H1 (cell line): ENCODE measurements around the gene CUL2. TPM values are rescaled to one million over a fixed set of nuclear protein-coding genes. Genes with fewer than 3 reads are reported as not detected.

Experiments
- CTCF ChIA-PET: fragments of 300-600 bp; sonication (Branson Sonifier 250); formaldehyde crosslinking; loops from one replicate; lab custom pipeline; 2021; ENCODE audit not compliant: partially characterized antibody; lab: Charles Lee
- POLR2A ChIA-PET: fragments of 300-600 bp; sonication (Branson Sonifier 250); formaldehyde crosslinking; loops from one replicate; lab custom pipeline; 2021; ENCODE audit warnings: inconsistent platforms; ENCODE audit not compliant: partially characterized antibody; lab: Charles Lee
- DNase-seq, 2 experiments: peaks; one replicate each; pipeline versions ENCODE4 v3.0.0 to v3.0.0-alpha.2; 2010 to 2022; ENCODE audit warnings: low spot score in 2 of 2, low read depth in 1 of 2, mixed read lengths in 1 of 2
- FAIRE-seq: peaks from 2 replicates; lab custom pipeline; 2011; peaks lifted over from hg19 to GRCh38; lab: Jason Lieb, UNC
- H2AFZ ChIP-seq: 2 replicates; pipeline ENCODE4 v1.8.1; 2012; ENCODE audit warnings: low read length, inconsistent platforms
- H2AK5ac ChIP-seq: 2 replicates; pipeline ENCODE4 v1.6.1; 2013; ENCODE audit warnings: low read depth, low read length
- H2BK120ac ChIP-seq: replicated peaks from 2 replicates; pipeline ENCODE3; 2013; ENCODE audit warnings: low read depth, low read length, inconsistent platforms
- H2BK12ac ChIP-seq: 2 replicates; pipeline ENCODE4 v1.6.1; 2013; ENCODE audit warnings: low read depth, low read length
- H2BK15ac ChIP-seq: 2 replicates; pipeline ENCODE4 v1.6.1; 2013; ENCODE audit warnings: low read length
- H2BK20ac ChIP-seq: 2 replicates; pipeline ENCODE4 v1.6.1; 2013; ENCODE audit warnings: low read length
- H2BK5ac ChIP-seq: 2 replicates; pipeline ENCODE4 v1.6.1; 2013; ENCODE audit warnings: low read depth, low read length
- H3K14ac ChIP-seq: 2 replicates; pipeline ENCODE4 v1.6.1; 2013; ENCODE audit warnings: inconsistent platforms; ENCODE audit not compliant: insufficient read length
- H3K18ac ChIP-seq: 2 replicates; pipeline ENCODE4 v1.6.1; 2013; ENCODE audit warnings: low read length; ENCODE audit errors: extremely low read depth
- H3K23ac ChIP-seq: 2 replicates; pipeline ENCODE4 v1.6.1; 2013; ENCODE audit warnings: inconsistent platforms; ENCODE audit not compliant: insufficient read length
- H3K23me2 ChIP-seq: 2 replicates; pipeline ENCODE4 v1.6.1; 2013; ENCODE audit warnings: low read depth, low read length
- H3K27ac ChIP-seq: 2 replicates; pipeline ENCODE4 v1.6.1; 2011; ENCODE audit warnings: low read depth, low read length, inconsistent platforms
- H3K27me3 ChIP-seq, 4 experiments: replicated peaks in 1 of 4; 1 replicate in 1 of 4; 2 replicates in 3 of 4; pipeline versions ENCODE4 v1.6.1 to v1.8.1; 2011 to 2013; ENCODE audit warnings: low read length in 3 of 4, mild to moderate bottlenecking in 3 of 4, inconsistent platforms in 2 of 4, mixed read lengths in 2 of 4, moderate library complexity in 1 of 4; ENCODE audit not compliant: control insufficient read depth in 3 of 4, insufficient read depth in 3 of 4; ENCODE audit errors: extremely low read depth in 1 of 4
- H3K36me3 ChIP-seq, 4 experiments: 2 replicates each; pipeline versions ENCODE4 v1.6.1 to v1.8.1; 2011 to 2013; ENCODE audit warnings: mild to moderate bottlenecking in 4 of 4, low read length in 3 of 4, moderate library complexity in 2 of 4, control low read depth in 1 of 4, inconsistent platforms in 1 of 4; ENCODE audit not compliant: insufficient read depth in 4 of 4, control insufficient read depth in 2 of 4
- H3K4ac ChIP-seq: replicated peaks from 2 replicates; pipeline ENCODE3; 2013; ENCODE audit warnings: low read length, low read depth, mixed read lengths, inconsistent platforms; ENCODE audit not compliant: insufficient read length
- H3K4me1 ChIP-seq, 4 experiments: replicated peaks in 1 of 4; 1 replicate in 1 of 4; 2 replicates in 3 of 4; pipeline versions ENCODE4 v1.6.1 to v1.8.1; 2011 to 2013; ENCODE audit warnings: low read length in 3 of 4, inconsistent platforms in 2 of 4, mixed read lengths in 1 of 4; ENCODE audit not compliant: insufficient read depth in 4 of 4, control insufficient read depth in 3 of 4
- H3K4me2 ChIP-seq, 2 experiments: 2 replicates each; pipeline versions ENCODE4 v1.6.1 to v1.8.1; 2011 to 2013; ENCODE audit warnings: low read depth in 2 of 2, low read length in 2 of 2, control low read depth in 1 of 2, inconsistent platforms in 1 of 2, mild to moderate bottlenecking in 1 of 2; ENCODE audit not compliant: insufficient read depth in 1 of 2
- H3K4me3 ChIP-seq, 4 experiments: fragments of 200-600, 300-600 bp in 1 of 4; sonication (generic), shearing (Covaris generic), sonication (Bioruptor Twin) in 1 of 4; 2 replicates each; pipeline versions ENCODE4 v1.5.1 to v1.8.1; 2011 to 2016; ENCODE audit warnings: low read length in 4 of 4, low read depth in 3 of 4, control low read depth in 2 of 4, inconsistent platforms in 2 of 4, mild to moderate bottlenecking in 2 of 4, mixed read lengths in 1 of 4, moderate library complexity in 1 of 4; ENCODE audit not compliant: insufficient read depth in 2 of 4; ENCODE audit errors: extremely low read depth in 1 of 4
- H3K56ac ChIP-seq: replicated peaks from 2 replicates; pipeline ENCODE3; 2013; ENCODE audit warnings: low read depth, mild to moderate bottlenecking, mixed read lengths, low read length, inconsistent platforms; ENCODE audit not compliant: insufficient read length
- H3K79me1 ChIP-seq: 2 replicates; pipeline ENCODE4 v1.6.1; 2013; ENCODE audit warnings: low read depth, low read length, control low read depth
- H3K79me2 ChIP-seq, 2 experiments: 2 replicates each; pipeline versions ENCODE4 v1.6.1 to v1.8.1; 2012 to 2013; ENCODE audit warnings: low read length in 2 of 2, mild to moderate bottlenecking in 2 of 2, inconsistent platforms in 1 of 2; ENCODE audit not compliant: insufficient read depth in 2 of 2, control insufficient read depth in 1 of 2
- H3K9ac ChIP-seq, 4 experiments: replicated peaks in 1 of 4; 1 replicate in 1 of 4; 2 replicates in 3 of 4; pipeline versions ENCODE4 v1.6.1 to v1.8.1; 2011 to 2013; ENCODE audit warnings: low read depth in 3 of 4, low read length in 3 of 4, control low read depth in 2 of 4, mild to moderate bottlenecking in 2 of 4, moderate library complexity in 2 of 4, inconsistent platforms in 1 of 4; ENCODE audit errors: extremely low read depth in 1 of 4
- H3K9me3 ChIP-seq, 2 experiments: 2 replicates each; pipeline versions ENCODE4 v1.6.1 to v1.8.1; 2012 to 2013; ENCODE audit warnings: mild to moderate bottlenecking in 2 of 2, moderate library complexity in 2 of 2, control low read depth in 1 of 2, inconsistent platforms in 1 of 2, low read depth in 1 of 2, low read length in 1 of 2, mixed read lengths in 1 of 2; ENCODE audit not compliant: insufficient read depth in 2 of 2
- H4K20me1 ChIP-seq, 2 experiments: replicated peaks in 1 of 2; 2 replicates each; pipeline versions ENCODE3 to v1.8.1; 2011 to 2013; ENCODE audit warnings: inconsistent platforms in 2 of 2, low read length in 2 of 2, mild to moderate bottlenecking in 1 of 2; ENCODE audit not compliant: insufficient read depth in 2 of 2, control insufficient read depth in 1 of 2
- H4K5ac ChIP-seq: 2 replicates; pipeline ENCODE4 v1.6.1; 2013; ENCODE audit warnings: low read length, low read depth, mixed read lengths, inconsistent platforms; ENCODE audit not compliant: insufficient read length
- H4K8ac ChIP-seq: 2 replicates; pipeline ENCODE4 v1.8.0; 2013; ENCODE audit warnings: mild to moderate bottlenecking, moderate library complexity, low read length, inconsistent platforms; ENCODE audit not compliant: insufficient read depth; ENCODE audit errors: extremely low read depth
- H4K91ac ChIP-seq: replicated peaks from 2 replicates; pipeline ENCODE3; 2013; ENCODE audit warnings: low read length, mixed read lengths, inconsistent platforms; ENCODE audit not compliant: insufficient read length
- RAD21 ChIP-seq, 2 experiments: IDR thresholded peaks in 1 of 2; conservative IDR thresholded peaks in 1 of 2; 2 replicates each; pipeline ENCODE4 v1.6.1; 2011; ENCODE audit warnings: low read depth in 2 of 2, low read length in 2 of 2, improper control_type of control experiment in 1 of 2, inconsistent platforms in 1 of 2, mild to moderate bottlenecking in 1 of 2, moderate library complexity in 1 of 2
- TAF1 ChIP-seq: IDR thresholded peaks from 2 replicates; pipeline ENCODE4 v1.6.1; 2011; ENCODE audit warnings: mild to moderate bottlenecking, low read depth, low read length
- WGBS, 2 experiments: shearing (Covaris generic) in 1 of 2; methylation state at CpG; one replicate each; pipeline versions ENCODE4 v1.1.6 to v1.1.7; 2013 to 2015; ENCODE audit warnings: low lambda C conversion rate in 2 of 2, mixed read lengths in 2 of 2, inconsistent platforms in 1 of 2, low coverage in 1 of 2, missing lambda C conversion rate in 1 of 2; ENCODE audit not compliant: insufficient replicate concordance in 2 of 2, insufficient coverage in 1 of 2, insufficient read length in 1 of 2; ENCODE audit errors: extremely low coverage in 1 of 2, missing lambda C conversion rate in 1 of 2; 5-methylcytosine and 5-hydroxymethylcytosine counted together
- polyA plus RNA-seq, 7 experiments: library from polyadenylated mRNA; depleted of rRNA in 3 of 7; stranded (reverse) in 5 of 7; unstranded in 2 of 7; fragments of >200 nt in 5 of 7; fragments of 200-250 nt in 2 of 7; gene quantifications; 1 replicate in 5 of 7; 2 replicates in 1 of 7; 4 replicates in 1 of 7; pipeline versions ENCODE4 v1.2.1 to v1.2.3, GENCODE V29; 2011 to 2013; ENCODE audit warnings: missing spikeins in 2 of 7, mixed read lengths in 2 of 7
- total RNA-seq: library from RNA; stranded (reverse); fragmentation: NEBNext Ultra II Directional; extraction: Animal tissue kit (Norgen Biotek cat#: 25700); gene quantifications from 2 replicates; pipeline ENCODE4 v1.2.1, GENCODE V29; 2021
- TF ChIP-seq, protein P1 (sequence below), 3 experiments: IDR thresholded peaks; 1 replicate in 2 of 3; 2 replicates in 1 of 3; pipeline versions ENCODE4 v1.5.1 to v1.6.1; 2011; ENCODE audit warnings: low read length in 3 of 3, mild to moderate bottlenecking in 3 of 3, inconsistent platforms in 2 of 3, low read depth in 1 of 3, moderate library complexity in 1 of 3; ENCODE audit not compliant: insufficient read depth in 1 of 3; ENCODE audit errors: control extremely low read depth in 1 of 3

Gene CUL2
- total and polyA plus RNA-seq, 2 of the 8 experiments (the other 6 are each of a cell fraction or from before 2014, with no cell fraction given) = 10.2 to 43.1 TPM

DNA sequence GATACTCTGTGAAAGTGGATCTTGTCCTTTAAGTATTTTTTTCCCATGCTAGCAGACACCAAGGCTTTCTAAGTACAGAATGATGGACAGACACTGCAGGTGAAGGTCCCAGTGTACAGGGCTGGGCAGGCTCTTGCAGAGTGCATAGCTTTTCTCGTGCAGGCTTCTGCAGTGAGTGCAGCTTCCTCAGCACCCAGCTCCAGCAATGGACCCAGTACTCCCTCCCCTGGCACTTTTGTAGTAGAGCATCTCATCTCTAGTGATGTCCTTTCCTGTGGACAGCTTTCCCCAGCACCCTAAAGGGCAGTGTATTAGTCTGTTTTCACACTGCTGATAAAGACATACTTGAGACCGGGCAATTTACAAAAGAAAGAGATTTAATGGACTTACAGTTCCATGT, 104.3 kb downstream of the CUL2 start:
- H3K9me3 ChIP-seq = peaks cover 5 to 7% of the 10 kb centered on the region in 2 experiments; a peak in 2 of 4 replicates
- H3K79me1 ChIP-seq = no peaks in the 10 kb centered on the region
- no peak overlapping the region for H4K5ac ChIP-seq
- H3K4me1 ChIP-seq = no peaks in the 10 kb centered on the region
- CTCF ChIA-PET = interaction anchor here (0.7 to 2.5 kb wide), 13 partner anchors 9 to 333 kb away, joined by 3 to 20 read pairs (median 4); no protein-coding TSS in a partner anchor
- H2AFZ ChIP-seq = no peak overlapping the region
- H2BK12ac ChIP-seq = no peak overlapping the region
- no peaks in the 10 kb centered on the region for H3K36me3 ChIP-seq
- no peaks in the 10 kb centered on the region for H3K23me2 ChIP-seq
- FAIRE-seq = peak; percentile 66
- H3K14ac ChIP-seq = no peak overlapping the region
- H3K56ac ChIP-seq = no peak overlapping the region
- H3K4me2 ChIP-seq = no peak overlapping the region
- H3K4ac ChIP-seq = no peak overlapping the region
- no peak overlapping the region for H2AK5ac ChIP-seq
- TF ChIP-seq TAF1 = no peak
- TF ChIP-seq RAD21 (IDR thresholded peaks at IDR 0.05 in 1 of 2, conservative IDR thresholded peaks at IDR 0.05 in 1 of 2; ENCODE audit: low read depth in 2 of 2, low read length in 2 of 2) = peak; percentile 87 to 90
- TF ChIP-seq, protein P1, sequence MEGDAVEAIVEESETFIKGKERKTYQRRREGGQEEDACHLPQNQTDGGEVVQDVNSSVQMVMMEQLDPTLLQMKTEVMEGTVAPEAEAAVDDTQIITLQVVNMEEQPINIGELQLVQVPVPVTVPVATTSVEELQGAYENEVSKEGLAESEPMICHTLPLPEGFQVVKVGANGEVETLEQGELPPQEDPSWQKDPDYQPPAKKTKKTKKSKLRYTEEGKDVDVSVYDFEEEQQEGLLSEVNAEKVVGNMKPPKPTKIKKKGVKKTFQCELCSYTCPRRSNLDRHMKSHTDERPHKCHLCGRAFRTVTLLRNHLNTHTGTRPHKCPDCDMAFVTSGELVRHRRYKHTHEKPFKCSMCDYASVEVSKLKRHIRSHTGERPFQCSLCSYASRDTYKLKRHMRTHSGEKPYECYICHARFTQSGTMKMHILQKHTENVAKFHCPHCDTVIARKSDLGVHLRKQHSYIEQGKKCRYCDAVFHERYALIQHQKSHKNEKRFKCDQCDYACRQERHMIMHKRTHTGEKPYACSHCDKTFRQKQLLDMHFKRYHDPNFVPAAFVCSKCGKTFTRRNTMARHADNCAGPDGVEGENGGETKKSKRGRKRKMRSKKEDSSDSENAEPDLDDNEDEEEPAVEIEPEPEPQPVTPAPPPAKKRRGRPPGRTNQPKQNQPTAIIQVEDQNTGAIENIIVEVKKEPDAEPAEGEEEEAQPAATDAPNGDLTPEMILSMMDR (IDR thresholded peaks at IDR 0.05; ENCODE audit: control extremely low read depth in 1 of 3, insufficient read depth in 1 of 3, low read depth in 1 of 3, low read length in 3 of 3) = peak; percentile 59 to 69 (median 62)
- H4K91ac ChIP-seq = no peak overlapping the region
- H3K79me2 ChIP-seq = no peaks in the 10 kb centered on the region
- H4K8ac ChIP-seq = no peak overlapping the region
- H2BK120ac ChIP-seq = no peak overlapping the region
- H2BK5ac ChIP-seq = no peak overlapping the region
- 84% methylated on average over 2 of the region's 2 CpGs; no CpG with 5 or more reads in 1 of the 2 experiments for WGBS, 2 experiments
- no peak overlapping the region for H3K27ac ChIP-seq
- no peak overlapping the region for H2BK15ac ChIP-seq
- no peaks in the 10 kb centered on the region for H4K20me1 ChIP-seq
- POLR2A ChIA-PET = no interaction called here
- no peak overlapping the region for H2BK20ac ChIP-seq
- no peak overlapping the region for H3K9ac ChIP-seq
- no peak overlapping the region for H3K4me3 ChIP-seq
- H3K23ac ChIP-seq = no peak overlapping the region
- no peak overlapping the region for H3K18ac ChIP-seq
- H3K27me3 ChIP-seq = no peaks in the 10 kb centered on the region
- no peak for DNase-seq
